Activated naive CD4-positive, alpha-beta T cell (primary cell): ENCODE measurements around the gene GBX2.

ENCODE experiments used
- DNase-seq, 4 experiments: peaks; one replicate each; lab custom pipeline; 2025; lab: John Stamatoyannopoulos, UW

Gene GBX2

DNA sequence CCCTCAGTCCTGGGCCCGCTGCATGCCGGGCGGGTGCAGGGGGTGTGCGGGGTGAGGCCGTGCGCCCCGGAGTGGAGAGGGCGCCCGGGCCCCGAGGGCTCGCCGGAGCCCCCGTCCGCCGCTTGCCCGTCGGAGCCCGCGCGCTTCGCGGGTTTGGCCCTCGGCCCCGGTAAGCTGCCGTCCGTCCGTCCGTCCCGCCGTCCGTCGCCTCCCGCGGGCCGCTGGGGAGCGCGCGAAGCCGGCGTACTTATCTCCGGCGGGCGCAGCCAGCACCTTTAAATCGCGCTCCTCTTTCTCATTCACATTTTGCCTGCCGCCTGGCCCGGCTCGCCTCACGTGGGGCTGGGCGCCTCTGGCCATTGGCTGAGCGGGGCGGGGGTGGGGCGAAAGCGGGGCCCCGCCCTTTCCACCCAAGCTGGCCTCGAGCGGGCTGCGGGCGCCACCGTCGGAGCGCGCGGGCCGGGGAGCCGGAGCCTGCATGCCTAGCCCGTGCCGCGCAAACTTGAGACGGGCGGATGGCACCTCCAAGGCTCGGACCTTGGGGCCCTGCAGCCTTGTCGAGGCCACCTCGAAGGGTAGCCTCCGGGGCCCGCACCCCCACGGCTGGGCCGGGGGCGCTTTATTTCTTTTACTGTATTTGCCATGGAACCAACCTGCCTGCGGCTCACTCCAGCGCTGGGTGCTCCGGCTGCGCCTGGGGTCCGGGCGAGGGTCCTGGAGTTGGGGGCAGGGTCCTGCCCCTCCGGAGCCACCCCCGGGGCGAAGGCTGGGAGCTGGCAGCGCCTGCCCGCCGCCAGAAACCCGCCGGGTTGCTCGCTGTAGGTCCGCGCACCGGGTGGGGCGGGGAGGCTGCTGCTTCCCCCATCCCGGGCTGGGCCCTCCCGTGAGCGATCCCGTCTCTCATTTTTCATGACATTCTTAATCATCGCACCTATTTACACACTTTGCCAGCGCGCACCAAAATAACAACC, at the start of gene GBX2:
Gene GBX2, minus strand, starts transcription at position 277 of the 971 bp plus-strand sequence. CDS start 415 bp downstream, outside the sequence.
- no peak for DNase-seq

DNA sequence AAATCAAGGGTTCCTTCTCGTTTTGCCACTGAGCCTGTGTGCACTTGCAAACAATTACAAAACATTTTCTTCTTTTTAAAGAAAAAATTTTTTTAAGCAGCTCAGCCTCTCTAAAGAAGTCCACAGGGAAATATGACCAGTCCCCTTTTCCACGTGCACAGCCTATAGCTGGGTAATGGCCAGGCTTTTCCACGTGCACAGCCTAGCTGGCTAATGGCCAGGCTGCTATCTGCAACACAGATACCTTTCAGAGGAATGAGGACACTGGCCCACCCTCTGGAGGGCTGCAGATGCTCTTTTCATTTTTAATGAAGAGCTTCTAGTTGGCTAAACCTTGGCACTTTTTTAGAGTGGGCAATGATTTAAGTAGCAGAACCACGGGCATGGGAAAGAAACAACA, 49.7 kb upstream of the GBX2 start:
- DNase-seq, result no peak

DNA sequence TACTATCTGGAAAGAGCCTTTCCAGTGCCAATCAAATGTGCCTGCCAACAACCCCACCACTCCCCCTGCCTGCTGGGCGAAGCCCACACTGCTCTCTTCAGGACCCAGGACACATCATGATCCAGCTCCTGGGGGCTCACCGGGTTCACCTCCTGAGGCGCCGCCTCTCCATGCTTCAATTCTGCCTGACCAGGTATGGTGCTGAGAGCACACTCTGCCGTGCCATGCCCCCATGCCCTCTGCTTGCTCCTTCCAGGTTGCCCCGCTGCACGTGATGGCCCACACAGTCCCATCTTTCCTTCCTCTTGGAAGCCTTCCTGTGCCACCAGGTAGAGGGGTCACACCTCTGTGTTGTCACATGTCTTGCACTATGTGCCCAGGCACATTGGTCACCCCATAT, 48.5 kb upstream of the GBX2 start:
- DNase-seq, result no peak

DNA sequence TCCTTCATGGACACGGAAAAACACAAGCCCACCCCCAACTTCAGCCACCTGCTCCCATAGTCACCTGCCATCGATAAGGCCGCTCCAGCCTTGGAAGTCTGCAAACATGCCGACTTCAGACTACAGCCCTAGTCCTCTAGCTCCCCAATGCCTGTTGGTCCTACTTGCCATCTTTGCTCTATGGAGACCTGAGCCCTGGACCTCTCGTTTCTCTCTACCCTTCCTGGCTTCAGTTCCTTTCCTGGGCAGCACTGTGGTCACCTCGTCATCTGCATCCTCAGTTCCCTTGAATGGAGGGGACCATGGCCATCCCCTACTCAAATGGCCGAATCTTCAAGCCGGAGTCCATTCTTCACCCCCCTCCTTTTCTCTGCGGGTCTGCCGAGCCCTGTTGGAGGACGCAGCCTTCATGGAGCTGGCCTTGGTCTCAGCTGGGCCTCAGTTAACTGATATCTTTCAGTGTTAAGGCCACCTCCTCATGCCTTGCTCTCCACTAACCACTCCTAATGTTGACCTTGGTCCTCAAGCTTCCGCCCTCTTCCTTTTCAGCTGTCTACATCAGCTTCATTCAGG, 47.7 kb upstream of the GBX2 start:
- DNase-seq, result no peak

DNA sequence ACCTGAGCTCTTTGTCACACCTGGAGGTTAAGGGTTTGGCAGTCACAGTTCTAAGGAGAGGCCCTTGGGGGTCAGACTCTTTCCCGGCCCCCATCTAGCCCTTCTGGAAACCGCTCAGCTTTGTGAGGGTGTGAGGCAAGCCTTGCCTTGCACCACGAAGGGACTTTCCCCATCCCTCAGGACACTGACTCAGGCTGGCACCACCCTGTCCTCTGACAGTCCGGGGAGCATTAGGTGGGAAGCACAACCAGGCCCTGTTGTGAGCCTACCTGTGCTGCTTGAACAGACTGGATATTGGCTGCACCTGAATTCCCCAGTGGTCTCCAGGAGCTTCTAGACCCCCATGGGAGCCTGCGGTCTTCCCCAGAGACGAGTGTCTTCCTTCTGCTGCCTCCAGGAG, 47.0 kb upstream of the GBX2 start:
- no peak for DNase-seq

DNA sequence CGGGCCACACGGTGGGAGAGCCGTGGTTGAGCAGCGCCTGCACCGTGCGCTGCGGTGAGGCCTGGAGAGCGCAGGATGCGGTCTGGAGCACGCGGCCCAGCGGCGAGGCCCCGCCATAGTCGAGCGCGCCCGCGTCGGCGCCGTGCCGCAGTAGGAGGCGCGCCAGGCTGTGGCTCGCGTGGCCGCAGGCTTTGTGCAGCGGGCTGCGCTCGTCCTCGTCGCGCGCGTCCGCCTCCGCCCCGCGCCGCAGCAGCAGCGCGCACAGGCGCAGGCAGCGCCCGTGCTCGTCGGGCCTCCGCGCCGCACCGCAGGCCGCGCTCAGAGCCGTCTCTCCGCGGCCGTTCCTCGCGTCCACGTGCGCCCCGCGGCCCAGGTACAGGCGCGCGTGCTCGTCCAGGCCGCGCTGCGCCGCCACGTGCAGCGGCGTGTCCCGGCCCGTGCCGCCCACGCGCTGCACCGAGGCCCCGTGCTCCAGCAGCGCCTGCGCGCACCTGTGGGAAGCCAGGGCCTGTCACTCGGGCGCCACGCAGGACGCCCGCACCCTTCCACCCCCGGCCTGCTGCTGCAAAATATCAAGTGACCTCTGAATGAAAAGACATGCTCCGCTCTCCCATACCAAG, 46.3 kb upstream of the GBX2 start:
- DNase-seq, result no peak

DNA sequence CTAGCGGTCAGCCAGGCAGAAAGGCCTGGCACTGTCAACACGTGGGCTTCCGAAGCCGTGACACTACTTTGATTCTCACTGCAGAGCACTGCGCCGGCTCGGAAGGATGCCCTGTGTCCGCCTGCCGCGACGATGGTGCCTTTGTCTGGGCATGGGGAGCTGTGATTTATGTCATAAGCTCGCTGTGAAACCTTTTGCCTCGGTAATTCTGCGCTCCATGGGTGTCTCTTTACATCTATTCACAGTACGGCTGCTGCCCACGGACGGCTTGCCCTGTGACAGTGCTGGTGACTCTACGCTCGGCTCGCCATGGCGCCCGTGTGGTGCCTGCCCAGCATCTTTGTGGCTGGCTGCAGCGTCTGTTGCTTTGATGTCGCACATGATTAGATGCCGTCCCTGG, 43.1 kb upstream of the GBX2 start:
- no peak for DNase-seq

DNA sequence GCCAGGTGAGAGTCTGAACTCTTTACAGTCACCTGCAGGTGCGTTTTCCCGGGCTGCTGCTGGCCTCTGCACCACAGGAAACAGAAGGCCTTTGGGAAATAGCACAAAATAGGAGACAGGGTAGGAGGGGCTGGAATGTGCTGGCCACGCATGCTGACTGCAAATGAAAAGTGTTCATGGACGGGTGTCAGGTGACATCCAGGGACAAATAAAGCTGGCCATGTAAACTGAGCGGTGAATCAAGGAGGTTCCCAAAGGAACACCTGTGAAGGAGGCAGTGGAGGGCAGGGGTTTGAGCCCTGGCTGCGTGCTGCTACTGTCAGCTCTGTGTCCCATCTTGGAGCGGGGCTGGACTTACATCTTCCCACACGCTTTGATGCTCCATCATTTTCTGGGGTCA, 42.4 kb upstream of the GBX2 start:
- DNase-seq, result no peak

DNA sequence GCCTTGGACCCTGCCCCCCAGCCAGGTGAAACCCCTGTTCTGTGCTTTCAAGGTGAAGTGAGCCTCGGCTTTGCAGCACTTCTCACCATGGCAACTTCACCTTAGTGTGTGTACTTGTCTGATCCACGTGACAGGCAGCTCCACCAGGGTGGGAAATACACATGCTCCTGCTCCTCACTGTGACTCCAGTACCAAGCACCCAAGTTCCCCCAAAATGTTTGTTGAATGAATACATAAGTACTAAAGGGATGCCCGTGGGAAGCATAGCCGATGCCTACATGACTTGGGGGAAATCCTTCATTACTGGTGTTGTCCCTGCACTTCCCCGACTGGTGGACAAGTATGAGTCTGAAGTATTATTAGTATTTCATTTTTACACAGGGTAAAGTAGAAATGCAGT, 41.8 kb upstream of the GBX2 start:
- no peak for DNase-seq

DNA sequence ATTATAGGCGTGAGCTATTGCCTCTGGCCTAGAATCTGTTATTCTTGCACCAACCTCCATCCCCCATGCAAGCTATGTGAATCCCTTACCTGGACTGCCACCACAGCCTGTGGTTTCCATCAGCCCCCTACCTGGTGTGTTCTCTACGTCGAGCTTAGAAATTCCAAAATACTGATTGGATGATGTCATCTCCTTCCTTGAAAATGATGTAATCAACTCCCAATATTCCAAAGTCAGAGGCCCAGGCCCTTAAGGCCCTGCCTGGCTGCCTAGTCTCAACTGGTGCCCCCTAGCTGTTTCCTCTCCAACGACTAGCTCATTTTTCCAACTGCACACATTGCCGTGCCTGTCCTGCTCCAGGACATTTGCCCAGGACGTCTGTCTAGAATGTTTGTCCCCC, 41.3 kb upstream of the GBX2 start:
- no peak for DNase-seq

DNA sequence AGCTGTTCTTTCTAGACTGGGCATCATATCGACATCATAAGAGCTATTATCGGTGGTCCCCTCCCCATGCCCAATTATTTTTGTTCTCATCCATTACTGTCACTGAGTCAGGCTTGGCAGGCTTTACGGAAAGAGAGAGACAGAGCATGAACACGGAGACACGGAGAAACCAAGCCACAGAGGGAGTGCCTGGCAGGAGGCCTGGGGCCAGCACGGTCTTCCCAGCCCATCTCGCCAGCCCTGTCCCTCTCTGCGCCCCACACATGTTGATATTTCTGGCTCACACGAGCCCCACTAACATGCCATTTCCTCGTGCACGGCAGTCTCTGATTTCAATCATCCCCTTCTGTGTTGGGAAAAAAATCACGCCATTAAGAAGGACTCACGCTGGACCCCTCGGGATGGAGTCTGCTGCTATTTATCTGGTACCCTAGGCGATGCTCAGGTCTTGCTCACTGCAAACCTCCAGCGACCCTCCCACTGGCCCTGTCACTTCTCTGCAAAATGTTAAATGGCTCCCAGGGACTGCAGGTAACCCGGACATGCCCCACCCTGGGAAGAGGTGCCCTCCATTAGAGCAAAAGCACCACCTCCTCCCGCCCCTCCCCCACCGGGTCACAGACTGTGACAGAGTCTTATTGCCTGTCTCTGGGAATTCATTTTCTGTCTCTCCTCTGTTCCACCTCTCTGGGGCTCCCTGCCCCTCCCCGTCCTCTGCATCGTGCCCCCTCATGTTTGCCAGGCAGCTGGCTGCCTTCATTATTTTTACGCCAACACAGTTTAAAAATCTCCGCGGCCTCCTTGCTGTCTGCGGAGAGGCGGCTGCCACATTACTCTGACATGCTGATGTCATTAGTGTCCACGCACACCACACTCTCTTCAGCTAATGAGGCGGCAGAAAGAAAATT, 40.1 kb upstream of the GBX2 start:
- DNase-seq, result no peak

DNA sequence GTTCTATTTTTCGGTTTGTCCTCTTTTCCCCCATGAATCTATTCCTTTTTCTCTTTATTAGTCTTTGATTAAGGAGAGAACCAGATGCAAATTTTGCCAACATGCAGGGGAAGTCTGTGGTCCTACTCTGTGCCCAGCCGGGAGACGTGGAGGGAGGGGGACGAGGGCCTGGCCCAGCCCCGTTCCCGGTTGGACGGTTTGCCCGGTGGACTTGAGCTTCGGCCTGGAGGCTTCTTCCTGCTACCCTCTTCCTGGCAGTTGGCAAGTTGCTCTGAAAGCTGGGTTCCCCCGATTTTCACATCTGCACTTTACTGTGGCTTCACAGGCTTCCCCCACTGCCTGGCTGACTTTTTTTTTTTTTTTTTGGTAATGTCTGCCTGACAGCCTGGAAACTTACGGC, 39.3 kb upstream of the GBX2 start:
- no peak for DNase-seq

DNA sequence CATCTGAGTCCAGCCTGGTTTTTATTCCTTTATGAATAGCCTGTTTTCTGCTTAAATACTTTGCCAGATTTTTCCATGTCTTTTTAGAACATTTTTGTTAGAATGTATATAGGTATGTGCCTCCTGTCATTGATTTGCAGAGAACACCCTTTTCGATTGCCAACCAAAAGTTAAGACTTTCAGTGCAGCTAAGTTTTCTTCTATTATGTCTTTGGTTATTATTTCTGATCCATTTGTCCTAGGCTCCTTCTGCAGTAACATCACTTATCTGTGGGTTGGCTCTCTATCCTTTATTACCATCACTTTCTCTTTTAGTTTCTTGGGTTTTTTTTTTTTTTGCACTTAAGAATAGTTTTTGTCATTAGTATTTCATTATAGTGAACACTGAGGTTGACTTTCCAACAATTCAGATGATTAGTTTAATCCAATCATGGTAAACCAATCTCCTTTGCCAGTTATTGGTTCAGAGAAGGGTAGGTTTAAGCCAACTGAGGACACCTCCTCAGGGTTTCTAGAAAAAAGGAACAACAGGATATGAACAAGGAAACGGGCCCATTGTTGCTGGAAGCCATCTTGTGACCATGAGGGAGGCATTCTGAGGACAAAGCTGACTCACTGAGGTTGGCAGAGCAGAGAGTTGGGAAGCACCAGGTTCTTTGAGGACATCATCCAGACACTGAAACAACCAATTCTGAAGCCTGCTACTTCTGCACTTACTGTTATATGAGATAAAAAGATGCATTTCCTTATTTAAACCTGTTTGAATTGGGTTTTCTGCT, 37.9 kb upstream of the GBX2 start:
- no peak for DNase-seq

DNA sequence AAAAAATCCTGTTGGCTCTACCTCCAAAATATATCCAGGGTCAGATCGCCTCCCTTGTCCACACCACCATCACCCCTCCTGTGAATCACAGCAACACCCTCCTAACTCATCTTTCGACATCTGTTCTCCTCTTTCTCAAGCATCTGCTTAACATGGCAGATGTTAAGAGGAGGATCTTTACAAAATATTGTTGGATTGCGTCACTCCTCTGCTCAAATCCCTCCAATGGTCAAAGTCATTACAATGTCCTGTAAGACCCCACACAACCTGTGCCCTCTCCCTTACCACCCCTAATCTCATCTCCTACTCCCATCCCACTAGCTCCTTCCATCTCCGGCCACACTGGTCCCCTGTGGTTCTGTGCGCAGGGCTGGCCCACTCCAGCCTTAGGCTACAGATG, 36.8 kb upstream of the GBX2 start:
- no peak for DNase-seq

DNA sequence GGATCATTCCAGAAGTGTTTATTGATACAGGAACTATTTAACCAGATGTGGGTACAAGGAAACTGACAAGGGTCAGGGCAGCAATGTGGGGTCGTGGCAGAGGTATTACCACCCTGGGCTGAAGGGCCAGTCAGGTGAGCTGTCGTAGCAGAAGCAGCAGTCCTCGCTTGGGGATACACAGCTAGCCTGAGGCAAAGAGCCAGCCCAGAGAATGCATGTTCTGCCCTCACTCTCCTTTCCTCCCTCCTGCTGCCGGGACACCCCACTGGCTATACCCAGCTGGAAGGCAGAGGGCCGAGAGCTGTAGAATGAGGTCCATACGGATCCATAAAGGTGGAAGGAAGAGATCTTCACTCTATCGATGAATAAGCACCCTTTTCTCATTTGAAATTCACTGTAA, 32.2 kb upstream of the GBX2 start:
- DNase-seq, result no peak

DNA sequence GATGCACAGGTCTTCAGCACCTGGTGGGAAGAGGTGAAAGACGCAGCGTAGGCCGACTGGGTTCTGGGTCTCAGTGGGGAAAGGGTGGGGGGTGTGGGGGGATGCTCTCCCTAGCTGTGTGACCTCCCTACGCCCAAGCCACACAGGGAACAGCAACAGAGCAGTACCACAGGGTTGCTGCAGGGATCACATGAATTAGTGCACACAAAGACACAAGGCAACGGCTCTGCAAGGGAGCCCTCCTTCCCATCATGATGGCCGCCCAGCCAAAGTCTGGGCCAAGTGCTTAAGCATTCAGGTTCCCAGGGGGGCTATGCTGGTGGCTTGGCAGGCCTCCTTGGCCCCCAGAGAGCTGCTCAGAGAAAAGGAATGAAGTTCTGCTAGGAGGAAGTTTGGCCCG, 28.2 kb upstream of the GBX2 start:
- no peak for DNase-seq

DNA sequence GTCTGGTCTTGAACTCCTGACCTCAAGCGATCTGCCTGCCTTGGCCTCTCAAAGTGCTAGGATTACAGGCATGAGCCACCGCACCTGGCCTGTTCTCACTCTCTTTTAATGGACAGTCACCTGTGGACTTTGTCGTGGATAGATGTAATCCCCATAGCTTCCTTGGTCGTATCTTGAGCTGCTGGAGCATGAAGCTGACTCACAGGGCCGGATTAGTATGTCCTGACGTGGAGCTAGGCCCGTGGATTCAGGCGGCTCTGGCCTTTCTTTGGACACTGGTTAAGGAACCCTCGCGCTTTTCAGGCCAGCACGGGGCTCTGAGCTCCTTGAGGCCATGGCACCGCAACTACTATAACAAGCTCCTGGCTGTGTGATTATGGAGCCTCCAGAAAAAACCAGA, 27.5 kb upstream of the GBX2 start:
- no peak for DNase-seq

DNA sequence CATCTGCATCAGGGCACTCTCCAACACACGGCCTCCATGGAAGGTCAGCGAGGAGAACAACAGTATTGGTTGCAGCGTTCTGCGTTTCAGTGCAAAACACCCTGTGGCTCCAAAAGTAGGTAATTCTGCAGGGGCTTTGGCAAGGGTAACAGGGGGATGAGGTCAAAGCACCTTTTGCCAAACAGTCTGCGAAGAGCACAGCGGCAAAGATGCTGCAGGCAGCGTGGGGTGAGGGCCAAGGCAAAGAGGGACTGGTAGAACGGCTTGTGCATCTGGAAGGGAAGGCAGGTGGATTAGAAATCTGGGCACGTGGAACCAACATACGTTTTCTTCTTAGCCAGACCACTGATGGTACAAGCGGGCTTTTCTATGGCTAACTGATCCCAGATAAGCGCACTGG, 26.6 kb upstream of the GBX2 start:
- no peak for DNase-seq

DNA sequence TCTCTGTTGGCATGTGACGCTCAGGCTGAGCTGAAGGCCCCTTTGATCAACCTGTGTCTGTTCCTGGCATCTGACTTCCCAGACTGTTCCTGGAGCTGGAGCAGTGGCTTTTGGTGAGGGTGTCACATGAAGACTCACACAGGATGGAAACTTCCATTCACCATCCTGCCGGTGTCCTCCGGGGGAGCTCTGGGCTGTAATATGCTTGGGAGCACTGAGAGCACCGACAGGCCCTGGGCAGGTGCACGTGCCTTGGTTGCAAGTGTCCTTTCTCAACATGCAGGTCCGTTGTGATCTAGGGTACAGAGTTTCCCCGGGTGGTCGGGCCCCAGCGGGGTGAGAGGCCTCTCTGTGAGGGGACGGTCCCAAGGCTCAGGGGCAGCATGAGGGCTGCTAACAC, 24.8 kb upstream of the GBX2 start:
- DNase-seq, result no peak

DNA sequence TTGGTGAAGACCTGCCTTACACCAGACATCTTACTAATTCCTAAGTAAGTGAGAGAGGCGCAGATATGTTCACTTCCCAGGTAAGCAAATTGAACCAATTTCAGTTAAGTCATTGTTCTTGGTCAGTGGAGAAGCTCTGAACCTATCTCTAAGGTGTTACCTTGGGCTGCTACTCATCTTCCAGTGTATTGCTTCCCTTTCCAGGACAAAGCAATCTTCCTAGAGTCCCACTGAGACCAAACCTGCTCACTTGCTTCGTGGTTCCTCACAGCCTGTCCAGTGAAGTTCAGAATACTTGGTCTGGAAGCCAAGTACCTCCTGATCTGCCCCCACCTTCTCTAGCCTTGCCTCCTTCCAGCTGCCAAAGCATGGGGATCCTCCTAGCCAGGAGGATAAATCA, 22.5 kb upstream of the GBX2 start:
- no peak for DNase-seq

DNA sequence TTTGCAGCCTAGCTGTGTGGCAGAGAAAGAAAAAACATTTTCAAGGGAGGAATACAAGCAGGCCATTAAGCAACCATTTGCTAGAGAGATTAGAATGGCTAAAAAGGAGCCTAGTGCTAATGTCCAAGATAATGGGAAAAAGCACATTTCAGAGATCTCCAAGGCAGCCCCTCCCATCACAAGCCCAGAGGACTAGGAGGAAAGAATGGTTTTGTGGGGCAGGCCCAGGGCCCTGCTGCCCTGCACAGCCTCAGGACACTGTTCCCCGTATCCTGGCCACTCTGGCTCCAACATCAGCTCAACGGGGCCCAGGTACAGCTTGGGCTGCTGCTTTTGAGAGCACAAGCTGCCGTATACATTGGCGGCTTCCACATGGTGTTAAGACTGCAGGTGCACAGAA, 16.5 kb upstream of the GBX2 start:
- no peak for DNase-seq
